GM12874 (cell line): ENCODE data around the gene TTF1.

Source experiments
- CTCF ChIP-seq: IDR thresholded peaks from 2 replicates; pipeline ENCODE4 v1.5.1; 2011; ENCODE audit warnings: low read depth, mild to moderate bottlenecking, control low read depth, low read length, moderate library complexity; ENCODE audit not compliant: insufficient read depth

The TTF1 gene

GRCh38 chr9:132401824-132402223 is 4.8 kb downstream of the TTF1 start:
- TF ChIP-seq CTCF, result no peak

- TF ChIP-seq CTCF, result no peak
Observed at GRCh38 chr9:132395560-132395959, 11.1 kb downstream of the TTF1 start.

- no peak for TF ChIP-seq CTCF
Observed at GRCh38 chr9:132391449-132391848, 15.2 kb downstream of the TTF1 start.

GRCh38 chr9:132390966-132391365 is 15.7 kb downstream of the TTF1 start:
- TF ChIP-seq CTCF, result no peak

GRCh38 chr9:132387133-132387532 is 19.5 kb downstream of the TTF1 start:
- TF ChIP-seq CTCF, result no peak

- no peak for TF ChIP-seq CTCF
Observed at GRCh38 chr9:132384376-132384775, 22.3 kb downstream of the TTF1 start.

- TF ChIP-seq CTCF, result no peak
Observed at GRCh38 chr9:132383462-132383883, 23.2 kb downstream of the TTF1 start.
